Measurements from ENCODE around the gene CLCN7. TPM values are rescaled to one million over a fixed set of nuclear protein-coding genes. Genes with fewer than 3 reads are reported as not detected.
A peak's percentile ranks its signal among the peaks of the same experiment; 100 is the strongest.

CLCN7 gene
- total and polyA plus RNA-seq, 8 donors, result 8.7 to 489 (median 55.1) TPM

GRCh38 chr16:1493746-1494094, 18.9 kb upstream of the CLCN7 start:
- DNase-seq, result no peak
- TF ChIP-seq CTCF (IDR thresholded peaks at IDR 0.05) (no peak), POLR2AphosphoS5 (IDR thresholded peaks at IDR 0.05) (no peak), POLR2A (IDR thresholded peaks at IDR 0.05) (no peak), EP300 (IDR thresholded peaks at IDR 0.05) (no peak)
- H3K4me3 ChIP-seq, result peak overlapping the region; percentile 69 to 94 (median 86)
- intact Hi-C loops (cut with DNase I; ENCODE audit: low total_unique reads), result no loop called here
- H3K36me3 ChIP-seq, result peaks cover 18 to 41% (median 39%) of the 10 kb centered on the region in 4 donors
- peaks cover 15 to 32% (median 28%) of the 10 kb centered on the region in 4 donors for H3K4me1 ChIP-seq
- no peaks in the 10 kb centered on the region for H3K9me3 ChIP-seq
- 0 to 1% (median 1%) methylated on average over 13 to 30 of the region's 30 CpGs for whole genome bisulfite sequencing, 5 donors
- peak overlapping the region; percentile 87 to 93 (median 90) for H3K27ac ChIP-seq
- H3K27me3 ChIP-seq, result no peaks in the 10 kb centered on the region

- intact Hi-C loops (cut with DNase I; ENCODE audit: low total_unique reads), result no loop called here
- H3K27ac ChIP-seq, result peak within 1 kb of the TSS; percentile 87 to 93 (median 90)
- H3K4me1 ChIP-seq, result peaks cover 15 to 32% (median 28%) of the 10 kb centered on the region in 4 donors
- H3K4me3 ChIP-seq, result peak within 1 kb of the TSS; percentile 69 to 94 (median 86)
- TF ChIP-seq POLR2AphosphoS5 (IDR thresholded peaks at IDR 0.05) (peak in 1 of 3 donors; percentile 19), POLR2A (IDR thresholded peaks at IDR 0.05) (no peak)
- peaks cover 18 to 35% (median 33%) of the 10 kb centered on the region in 4 donors for H3K36me3 ChIP-seq
- peak; percentile 84 to 94 for DNase-seq
- H3K27me3 ChIP-seq, result no peaks in the 10 kb centered on the region
- 0 to 1% (median 1%) methylated on average over 32 to 89 of the region's 89 CpGs for WGBS, 5 donors
- no peaks in the 10 kb centered on the region for H3K9me3 ChIP-seq
These were observed 18.3 kb upstream of the CLCN7 start, which contains the start of gene TELO2 for GRCh38 chr16:1492923-1493745. Gene TELO2 (plus strand): TSS chr16:1493360. CDS start chr16:1494282, 922 bp downstream.

GRCh38 chr16:1492082-1492922, 17.5 kb upstream of the CLCN7 start:
- Histone ChIP-seq H3K27me3 (no peaks in the 10 kb centered on the region), H3K36me3 (peaks cover 13 to 27% (median 25%) of the 10 kb centered on the region in 4 donors), H3K27ac (peak overlapping the region; percentile 87 to 93 (median 90)), H3K9me3 (no peaks in the 10 kb centered on the region), H3K4me1 (peaks cover 15 to 32% (median 28%) of the 10 kb centered on the region in 4 donors), H3K4me3 (peak overlapping the region; percentile 69 to 94 (median 86))
- DNase-seq, result no peak
- no peak for TF ChIP-seq EP300 (IDR thresholded peaks at IDR 0.05)
- TF ChIP-seq CTCF (IDR thresholded peaks at IDR 0.05), result no peak
- TF ChIP-seq POLR2AphosphoS5 (IDR thresholded peaks at IDR 0.05), result no peak
- TF ChIP-seq POLR2A (IDR thresholded peaks at IDR 0.05), result no peak
- intact Hi-C loops (cut with DNase I; ENCODE audit: low total_unique reads), result no loop called here
- WGBS, 5 donors, result 75 to 82% (median 75%) methylated on average over 21 to 23 of the region's 23 CpGs

DNA sequence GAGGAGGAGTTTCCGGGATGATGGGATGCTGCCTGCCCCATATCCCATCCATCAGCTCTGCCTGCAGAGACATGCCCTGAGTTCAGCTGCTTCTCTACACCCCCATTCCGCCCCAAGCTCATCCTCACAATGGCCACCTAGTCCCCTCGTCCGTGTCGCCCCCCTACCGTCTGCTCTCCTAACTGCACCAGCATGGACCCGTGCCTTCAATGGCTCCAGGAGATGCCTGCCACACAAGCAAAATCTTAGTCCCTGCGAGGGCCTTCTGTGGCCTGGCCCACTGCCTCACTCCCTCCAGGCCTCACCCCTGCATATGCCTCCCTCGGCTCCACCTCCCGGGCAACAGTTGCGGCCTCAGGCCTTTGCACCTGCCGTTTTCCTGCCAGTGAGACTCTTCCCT, 16.5 kb upstream of the CLCN7 start:
- Histone ChIP-seq H3K27me3 (no peaks in the 10 kb centered on the region), H3K4me3 (no peak overlapping the region), H3K27ac (no peak overlapping the region), H3K9me3 (no peaks in the 10 kb centered on the region), H3K36me3 (peaks cover 4 to 17% (median 15%) of the 10 kb centered on the region in 4 donors), H3K4me1 (peaks cover 15 to 32% (median 28%) of the 10 kb centered on the region in 4 donors)
- DNase-seq, result no peak
- intact Hi-C loops (cut with DNase I; ENCODE audit: low total_unique reads), result no loop called here
- WGBS, 5 donors, result 86 to 90% (median 89%) methylated on average over 12 of the region's 12 CpGs
- TF ChIP-seq POLR2A (IDR thresholded peaks at IDR 0.05) (no peak), CTCF (IDR thresholded peaks at IDR 0.05) (no peak), EP300 (IDR thresholded peaks at IDR 0.05) (no peak), POLR2AphosphoS5 (IDR thresholded peaks at IDR 0.05) (no peak)

All from stomach (tissue), 9 donors.